ENCODE results near the gene RDH13.
A peak's percentile ranks its signal among the peaks of the same experiment; 100 is the strongest.
"Not testable (repeated sequence)": the region's sequence is repeated elsewhere in the genome, so short reads cannot be mapped to it uniquely, and the experiment has no call there.

RDH13 gene

GRCh38 chr19:55062735-55063491 lies at the start of gene RDH13:
RDH13 (minus strand) TSS chr19:55063148; CDS start chr19:55063032, 116 bp downstream.
- peak; percentile 98 for DNase-seq

DNA sequence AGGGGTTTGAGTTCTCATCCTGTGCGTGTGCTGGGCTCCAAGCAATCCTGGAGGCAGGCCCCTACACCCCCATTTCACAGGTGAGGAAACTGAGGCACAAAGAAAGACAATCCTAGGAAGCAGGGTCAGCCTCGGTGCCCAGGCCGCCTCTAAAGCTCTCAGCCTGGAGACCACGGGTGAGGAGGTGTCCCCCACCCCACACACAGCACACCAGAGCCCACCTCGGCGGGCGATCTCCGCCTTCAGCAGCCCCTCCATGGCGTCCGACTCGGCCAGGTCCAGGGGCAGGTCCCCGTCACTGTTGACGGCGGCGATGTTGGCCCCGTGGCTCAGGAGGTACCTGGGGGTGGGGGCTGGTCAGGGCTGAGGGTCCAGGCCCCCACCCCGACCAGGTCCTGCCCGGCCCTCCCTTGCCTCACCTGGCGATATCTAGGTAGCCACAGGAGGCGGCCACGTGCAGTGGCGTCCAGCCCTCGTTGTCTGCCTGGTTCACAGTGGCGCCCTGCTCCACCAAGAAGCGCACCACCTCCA lies 49.4 kb upstream of the RDH13 start:
- no peak for DNase-seq

GRCh38 chr19:55111238-55111831 lies 48.4 kb upstream of the RDH13 start:
- no peak for DNase-seq

DNA sequence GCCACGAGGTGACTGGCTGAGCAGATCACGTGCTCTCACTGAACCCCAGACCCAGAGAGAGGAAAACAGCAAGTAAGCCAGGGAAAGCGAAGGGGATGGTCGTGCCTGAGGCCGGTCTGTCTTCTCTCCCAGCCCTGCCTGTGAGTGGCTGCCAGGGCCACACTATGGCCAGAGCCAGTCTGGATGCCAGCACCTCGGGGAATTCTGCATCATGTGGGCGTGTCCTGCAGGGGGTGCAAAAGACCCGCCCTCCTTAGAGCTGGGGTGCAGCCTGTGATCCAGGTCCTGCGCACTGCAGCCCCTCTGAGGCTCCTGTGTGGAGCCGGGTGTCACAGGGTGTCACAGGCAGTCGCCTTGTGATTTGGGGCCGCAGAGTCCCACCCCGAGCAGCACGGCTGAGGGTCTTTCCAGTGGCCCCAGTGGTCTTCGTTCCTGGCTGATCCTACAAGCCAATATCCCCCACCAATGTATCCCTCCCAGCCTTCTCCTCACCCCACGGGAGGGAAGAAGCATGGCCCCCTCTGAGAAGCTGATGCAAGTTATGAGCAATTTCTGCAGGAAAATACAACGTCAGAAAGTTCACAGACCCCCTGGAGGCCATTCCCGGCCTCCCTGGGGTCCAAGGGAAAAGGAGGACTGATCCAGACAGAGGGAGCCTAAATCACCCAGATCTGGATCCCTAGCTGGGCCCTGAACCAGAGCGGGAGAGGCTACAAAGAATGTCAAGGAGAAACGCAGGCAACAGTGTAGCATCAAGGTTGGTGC lies 46.8 kb upstream of the RDH13 start:
- no peak for DNase-seq

DNA sequence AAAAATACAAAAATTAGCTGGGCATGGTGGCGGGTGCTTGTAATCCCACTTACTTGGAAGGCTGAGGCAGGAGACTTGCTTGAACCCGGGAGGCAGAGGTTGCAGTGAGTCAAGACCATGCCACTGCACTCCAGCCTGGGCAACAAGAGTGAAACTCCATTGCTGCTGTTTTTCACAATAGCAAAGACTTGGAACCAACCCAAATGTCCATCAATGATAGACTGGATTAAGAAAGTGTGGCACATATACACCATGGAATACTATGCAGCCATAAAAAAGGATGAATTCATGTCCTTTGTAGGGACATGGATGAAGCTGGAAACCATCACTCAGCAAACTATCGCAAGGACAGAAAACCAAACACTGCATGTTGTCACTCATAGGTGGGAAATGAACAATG lies 44.3 kb upstream of the RDH13 start:
- DNase-seq, result not testable (repeated sequence)

DNA sequence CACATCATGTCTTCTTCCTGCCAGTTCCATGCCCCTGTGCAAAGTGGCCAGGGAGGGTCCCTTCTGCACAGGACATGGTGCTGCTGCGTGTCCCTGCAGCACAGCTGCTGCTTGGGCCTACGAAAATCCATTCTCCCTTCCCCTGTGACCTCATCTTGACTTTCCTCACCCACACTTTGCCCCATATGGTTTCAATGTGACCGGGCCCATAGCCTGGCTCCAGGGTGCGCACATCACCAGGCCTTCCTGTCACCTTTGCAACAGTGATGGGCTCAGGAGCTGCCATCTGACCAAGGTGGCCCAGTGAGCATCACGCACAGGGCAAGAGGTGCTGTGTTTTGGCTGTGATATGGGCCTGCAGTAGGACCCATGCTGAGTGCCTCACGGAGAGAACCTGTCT lies 43.6 kb upstream of the RDH13 start:
- DNase-seq, result no peak

DNA sequence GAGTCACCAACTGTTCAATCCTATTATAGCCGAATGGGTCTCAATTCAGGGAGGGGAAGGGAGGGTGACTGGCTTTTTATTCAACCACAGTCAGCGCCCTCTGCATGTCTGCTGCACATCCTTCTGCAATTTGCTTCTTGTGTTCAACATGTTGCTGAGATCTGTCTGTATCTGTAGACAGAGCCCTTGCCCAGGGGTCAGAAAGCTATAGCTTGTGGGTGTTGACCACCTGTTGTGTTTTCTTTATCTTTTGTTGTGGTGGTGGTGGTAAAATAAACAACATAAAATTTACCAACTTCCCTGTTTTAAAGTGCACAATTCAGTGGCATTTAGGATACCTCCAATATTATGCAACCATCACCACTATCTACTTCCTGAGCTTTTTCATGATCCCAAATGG lies 42.3 kb upstream of the RDH13 start:
- DNase-seq, result no peak

GRCh38 chr19:55103190-55103589 lies 40.2 kb upstream of the RDH13 start:
- no peak for DNase-seq

GRCh38 chr19:55101261-55101660 lies 38.3 kb upstream of the RDH13 start:
- no peak for DNase-seq

GRCh38 chr19:55099557-55100506 lies 36.9 kb upstream of the RDH13 start:
- DNase-seq, result no peak

GRCh38 chr19:55098716-55099556 lies 36.0 kb upstream of the RDH13 start:
- no peak for DNase-seq

GRCh38 chr19:55097864-55098715 lies 35.1 kb upstream of the RDH13 start:
- DNase-seq, result no peak

GRCh38 chr19:55096061-55096701 lies 33.2 kb upstream of the RDH13 start:
- DNase-seq, result no peak

DNA sequence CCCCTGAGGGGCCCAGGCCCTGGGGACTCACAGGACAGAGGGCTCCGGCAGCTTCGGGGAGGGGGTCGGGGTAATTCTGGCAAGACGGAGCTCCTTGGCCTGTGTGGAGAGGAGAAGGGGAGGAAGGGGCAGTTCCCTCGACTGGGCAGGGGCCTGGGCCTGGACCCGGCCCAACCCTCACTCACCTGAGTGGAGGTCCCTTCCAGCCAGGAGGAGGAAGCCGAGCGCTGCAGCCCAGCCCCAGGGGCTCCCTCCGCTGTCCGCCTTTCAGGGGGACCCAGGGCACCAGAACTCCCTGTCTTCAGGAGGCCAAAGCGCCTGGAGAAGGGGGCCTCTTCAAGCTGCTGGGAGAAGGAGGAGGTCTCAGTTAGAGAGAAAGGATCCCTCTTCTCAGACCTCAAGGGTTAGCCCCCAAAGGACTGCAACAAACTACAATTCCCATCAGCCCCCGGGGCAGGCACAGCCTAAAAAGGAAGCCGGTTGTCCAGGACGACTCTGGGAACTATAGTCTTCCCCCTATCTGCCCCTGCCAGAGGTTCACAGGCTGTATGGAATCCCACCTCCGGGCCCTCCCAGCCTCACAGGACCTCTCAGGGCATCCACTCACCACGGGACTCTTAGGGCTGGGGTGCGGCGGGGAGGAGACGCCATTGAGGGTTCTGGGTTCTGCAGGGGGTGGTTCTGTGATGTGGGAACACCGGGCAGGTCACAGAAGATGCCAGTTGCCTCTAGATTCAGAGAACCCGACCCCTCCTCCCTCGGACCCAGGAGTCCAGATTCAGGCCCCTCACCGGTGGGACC lies 32.5 kb upstream of the RDH13 start:
- no peak for DNase-seq

DNA sequence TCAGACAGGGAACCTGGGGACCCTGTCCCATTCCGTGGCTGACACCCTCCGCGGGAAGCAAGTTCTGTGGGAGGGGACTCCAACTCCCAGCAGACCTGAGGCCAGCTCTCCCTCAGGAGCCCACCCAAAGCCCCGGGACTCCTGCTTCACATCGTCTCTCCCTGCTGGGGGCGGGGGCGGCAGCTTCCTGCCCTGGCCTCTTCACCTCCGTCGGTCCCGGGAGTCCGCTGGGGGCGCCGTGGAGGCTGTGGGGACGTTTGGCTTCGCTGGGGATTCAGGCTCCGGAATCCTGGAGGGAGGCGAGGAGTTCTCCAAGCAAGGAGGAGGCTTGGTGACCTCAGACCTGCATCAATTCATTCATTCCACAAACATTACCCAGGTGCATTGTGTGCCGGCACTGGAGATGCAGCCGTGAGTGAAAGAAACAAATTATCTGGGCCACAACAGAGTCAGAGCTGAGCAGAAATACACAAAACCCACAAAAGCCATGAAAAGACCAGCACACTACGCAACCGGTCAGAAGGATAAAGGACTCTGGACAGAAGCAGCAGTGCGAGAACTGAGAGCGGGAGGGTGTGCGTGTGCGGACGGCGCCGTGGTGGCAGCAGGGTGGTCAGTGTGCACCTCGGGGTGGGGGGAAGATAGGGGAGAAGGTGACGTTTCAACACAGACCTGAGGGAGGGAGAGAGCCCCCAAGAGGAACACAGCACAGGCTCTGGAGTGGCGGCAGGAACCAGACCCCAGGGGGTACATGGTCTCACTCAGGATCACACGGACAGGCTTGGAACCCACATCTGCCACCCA lies 31.7 kb upstream of the RDH13 start:
- no peak for DNase-seq

GRCh38 chr19:55092423-55093318 lies 29.7 kb upstream of the RDH13 start:
- DNase-seq, result no peak

GRCh38 chr19:55091955-55092354 lies 29.0 kb upstream of the RDH13 start:
- DNase-seq, result no peak

All from CD4-positive, alpha-beta T cell treated with Interleukin-17A for 1 hour (primary cell).